HEK293 (cell line): ENCODE measurements around the gene SYNPO.

Experiments
- CTCF ChIA-PET: fragments of 350-600 bp; formaldehyde crosslinking; extraction: SDS; loops from one replicate; lab custom pipeline; 2021; ENCODE audit warnings: antibody characterized with exemption; lab: Yijun Ruan, JAX
- POLR2A ChIA-PET: fragments of 300-600 bp; formaldehyde crosslinking; extraction: SDS; loops from one replicate; lab custom pipeline; 2020; ENCODE audit warnings: antibody characterized with exemption, inconsistent platforms; lab: Yijun Ruan, JAX
- H3K27ac ChIP-seq: fragments of 200-500 bp; sonication (Bioruptor generic); 2 replicates; pipeline ENCODE4 v1.5.1; 2014; ENCODE audit warnings: low read depth, low read length, control low read depth, inconsistent platforms; ENCODE audit errors: extremely low read depth
- H3K36me3 ChIP-seq, 2 experiments: fragments of 200-500 bp in 1 of 2; sonication (Bioruptor generic) in 1 of 2; 1 replicate in 1 of 2; 2 replicates in 1 of 2; pipeline ENCODE4 v1.5.1; 2014 to 2017; ENCODE audit warnings: inconsistent platforms in 2 of 2, low read length in 2 of 2; ENCODE audit not compliant: control insufficient read depth in 2 of 2, insufficient read depth in 1 of 2
- H3K4me1 ChIP-seq: fragments of 200-500 bp; sonication (Bioruptor generic); 2 replicates; pipeline ENCODE4 v1.5.1; 2014; ENCODE audit warnings: mild to moderate bottlenecking, low read length, inconsistent platforms; ENCODE audit not compliant: control insufficient read depth, insufficient read depth
- H3K4me3 ChIP-seq: 2 replicates; pipeline ENCODE4 v1.5.1; 2011; ENCODE audit warnings: low read depth, mild to moderate bottlenecking, control low read depth, low read length, moderate library complexity
- H3K9me3 ChIP-seq: fragments of 200-500 bp; sonication (Bioruptor generic); 2 replicates; pipeline ENCODE4 v1.5.1; 2014; ENCODE audit warnings: low read depth, low read length, inconsistent platforms; ENCODE audit not compliant: control insufficient read depth, insufficient read depth
- BCL11B ChIP-seq: fragments of 450-650 bp; formaldehyde crosslinking; IDR thresholded peaks from 2 replicates; pipeline ENCODE4 v1.5.1; 2016; ENCODE audit warnings: low read depth, missing biosample characterization, missing genetic modification characterization
- KLF8 ChIP-seq: fragments of 450-650 bp; formaldehyde crosslinking; IDR thresholded peaks from 2 replicates; pipeline ENCODE4 v1.5.1; 2016; ENCODE audit warnings: missing biosample characterization, missing genetic modification characterization
- MYNN ChIP-seq: fragments of 450-650 bp; formaldehyde crosslinking; IDR thresholded peaks from 2 replicates; pipeline ENCODE4 v1.5.1; 2016; ENCODE audit warnings: missing biosample characterization, missing genetic modification characterization, borderline replicate concordance
- ZFP3 ChIP-seq: fragments of 450-650 bp; formaldehyde crosslinking; IDR thresholded peaks from 2 replicates; pipeline ENCODE4 v1.5.1; 2016; ENCODE audit warnings: low read depth, missing biosample characterization, missing genetic modification characterization
- ZFP37 ChIP-seq: fragments of 450-650 bp; formaldehyde crosslinking; IDR thresholded peaks from 2 replicates; pipeline ENCODE4 v1.5.1; 2016; ENCODE audit warnings: missing biosample characterization, missing genetic modification characterization
- ZIC2 ChIP-seq: fragments of 450-650 bp; formaldehyde crosslinking; IDR thresholded peaks from 2 replicates; pipeline ENCODE4 v1.5.1; 2016; ENCODE audit warnings: missing biosample characterization, missing genetic modification characterization
- ZNF16 ChIP-seq: fragments of 450-650 bp; formaldehyde crosslinking; IDR thresholded peaks from 2 replicates; pipeline ENCODE4 v1.5.1; 2016; ENCODE audit warnings: low read depth, missing biosample characterization, missing genetic modification characterization
- ZNF2 ChIP-seq: fragments of 450-650 bp; formaldehyde crosslinking; IDR thresholded peaks from 2 replicates; pipeline ENCODE4 v1.5.1; 2016; ENCODE audit warnings: missing biosample characterization, missing genetic modification characterization
- ZNF394 ChIP-seq: fragments of 450-650 bp; formaldehyde crosslinking; IDR thresholded peaks from 2 replicates; pipeline ENCODE4 v1.5.1; 2016; ENCODE audit warnings: missing biosample characterization, missing genetic modification characterization, mild to moderate bottlenecking, moderate library complexity, borderline replicate concordance
- ZNF544 ChIP-seq: fragments of 450-650 bp; formaldehyde crosslinking; IDR thresholded peaks from 2 replicates; pipeline ENCODE4 v1.5.0; 2017; ENCODE audit warnings: missing biosample characterization, missing genetic modification characterization
- ZNF560 ChIP-seq: fragments of 450-650 bp; formaldehyde crosslinking; IDR thresholded peaks from 2 replicates; pipeline ENCODE4 v1.5.1; 2017; ENCODE audit warnings: missing biosample characterization, missing genetic modification characterization, borderline replicate concordance
- ZNF561 ChIP-seq: fragments of 450-650 bp; IDR thresholded peaks from 2 replicates; pipeline ENCODE4 v1.5.1; 2018; ENCODE audit warnings: missing biosample characterization, missing genetic modification characterization, borderline replicate concordance
- ZNF624 ChIP-seq: fragments of 450-650 bp; formaldehyde crosslinking; IDR thresholded peaks from 2 replicates; pipeline ENCODE4 v1.5.1; 2017; ENCODE audit warnings: missing biosample characterization, missing genetic modification characterization
- ZNF830 ChIP-seq: fragments of 450-650 bp; IDR thresholded peaks from 2 replicates; pipeline ENCODE4 v1.5.0; 2018; ENCODE audit warnings: missing biosample characterization, missing genetic modification characterization, low read depth, mild to moderate bottlenecking, moderate library complexity
- TF ChIP-seq, protein P1 (sequence below): fragments of 450-650 bp; formaldehyde crosslinking; IDR thresholded peaks from 2 replicates; pipeline ENCODE4 v1.5.1; 2016; ENCODE audit warnings: missing biosample characterization, missing genetic modification characterization
- TF ChIP-seq, protein P2 (sequence below): fragments of 450-650 bp; formaldehyde crosslinking; IDR thresholded peaks from 2 replicates; pipeline ENCODE4 v1.5.1; 2016; ENCODE audit warnings: missing biosample characterization, missing genetic modification characterization
- TF ChIP-seq, protein P3 (sequence below): fragments of 450-650 bp; formaldehyde crosslinking; IDR thresholded peaks from 2 replicates; pipeline ENCODE4 v1.5.1; 2017; ENCODE audit warnings: missing biosample characterization, missing genetic modification characterization
- TF ChIP-seq, protein P4 (sequence below): fragments of 450-650 bp; formaldehyde crosslinking; IDR thresholded peaks from 2 replicates; pipeline ENCODE4 v1.5.1; 2016; ENCODE audit warnings: missing biosample characterization, missing genetic modification characterization
- TF ChIP-seq, protein P5 (sequence below): fragments of 450-650 bp; formaldehyde crosslinking; IDR thresholded peaks from 2 replicates; pipeline ENCODE4 v1.5.1; 2016; ENCODE audit warnings: missing biosample characterization, missing genetic modification characterization
- TF ChIP-seq, protein P6 (sequence below): fragments of 450-650 bp; formaldehyde crosslinking; IDR thresholded peaks from 2 replicates; pipeline ENCODE4 v1.5.1; 2016; ENCODE audit warnings: missing biosample characterization, missing genetic modification characterization

Gene SYNPO

DNA sequence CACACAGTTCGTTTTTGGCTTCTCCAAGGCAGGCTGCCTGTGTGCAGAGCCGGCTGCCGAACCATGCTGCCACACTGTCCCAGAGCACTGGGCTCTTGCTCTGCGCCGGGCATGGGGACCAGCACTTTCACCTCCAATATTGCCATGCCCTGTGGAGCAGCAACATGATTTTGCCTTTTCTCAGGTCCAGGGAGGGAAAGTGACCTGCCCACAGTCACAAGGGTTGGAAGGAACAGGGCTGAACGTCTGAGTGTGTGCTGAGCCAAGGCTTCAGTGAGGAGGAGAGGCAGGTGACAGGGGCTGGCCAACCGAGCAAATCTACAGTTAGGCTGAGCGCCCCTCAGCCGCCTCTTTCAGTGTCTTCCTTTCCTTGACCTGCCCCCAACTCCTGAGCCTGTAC lies 34.0 kb upstream of the SYNPO start:
- H3K36me3 ChIP-seq, result no peaks in the 10 kb centered on the region
- TF ChIP-seq, protein P1, sequence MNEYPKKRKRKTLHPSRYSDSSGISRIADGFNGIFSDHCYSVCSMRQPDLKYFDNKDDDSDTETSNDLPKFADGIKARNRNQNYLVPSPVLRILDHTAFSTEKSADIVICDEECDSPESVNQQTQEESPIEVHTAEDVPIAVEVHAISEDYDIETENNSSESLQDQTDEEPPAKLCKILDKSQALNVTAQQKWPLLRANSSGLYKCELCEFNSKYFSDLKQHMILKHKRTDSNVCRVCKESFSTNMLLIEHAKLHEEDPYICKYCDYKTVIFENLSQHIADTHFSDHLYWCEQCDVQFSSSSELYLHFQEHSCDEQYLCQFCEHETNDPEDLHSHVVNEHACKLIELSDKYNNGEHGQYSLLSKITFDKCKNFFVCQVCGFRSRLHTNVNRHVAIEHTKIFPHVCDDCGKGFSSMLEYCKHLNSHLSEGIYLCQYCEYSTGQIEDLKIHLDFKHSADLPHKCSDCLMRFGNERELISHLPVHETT (tag by site-specific recombination), result no peak
- TF ChIP-seq ZNF624 (tag by site-specific recombination) (no peak), ZNF560 (tag by site-specific recombination) (no peak), BCL11B (tag by site-specific recombination) (no peak), ZNF16 (tag by site-specific recombination) (no peak), ZFP3 (tag by site-specific recombination) (no peak), ZIC2 (tag by site-specific recombination) (no peak), ZNF544 (tag by site-specific recombination) (no peak), ZNF2 (tag by site-specific recombination) (no peak), MYNN (no peak), KLF8 (tag by site-specific recombination) (no peak), ZNF830 (no peak), ZNF394 (no peak), ZNF561 (no peak), ZFP37 (tag by site-specific recombination) (no peak)
- TF ChIP-seq, protein P2, sequence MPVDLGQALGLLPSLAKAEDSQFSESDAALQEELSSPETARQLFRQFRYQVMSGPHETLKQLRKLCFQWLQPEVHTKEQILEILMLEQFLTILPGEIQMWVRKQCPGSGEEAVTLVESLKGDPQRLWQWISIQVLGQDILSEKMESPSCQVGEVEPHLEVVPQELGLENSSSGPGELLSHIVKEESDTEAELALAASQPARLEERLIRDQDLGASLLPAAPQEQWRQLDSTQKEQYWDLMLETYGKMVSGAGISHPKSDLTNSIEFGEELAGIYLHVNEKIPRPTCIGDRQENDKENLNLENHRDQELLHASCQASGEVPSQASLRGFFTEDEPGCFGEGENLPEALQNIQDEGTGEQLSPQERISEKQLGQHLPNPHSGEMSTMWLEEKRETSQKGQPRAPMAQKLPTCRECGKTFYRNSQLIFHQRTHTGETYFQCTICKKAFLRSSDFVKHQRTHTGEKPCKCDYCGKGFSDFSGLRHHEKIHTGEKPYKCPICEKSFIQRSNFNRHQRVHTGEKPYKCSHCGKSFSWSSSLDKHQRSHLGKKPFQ (tag by site-specific recombination), result no peak
- TF ChIP-seq, protein P3, sequence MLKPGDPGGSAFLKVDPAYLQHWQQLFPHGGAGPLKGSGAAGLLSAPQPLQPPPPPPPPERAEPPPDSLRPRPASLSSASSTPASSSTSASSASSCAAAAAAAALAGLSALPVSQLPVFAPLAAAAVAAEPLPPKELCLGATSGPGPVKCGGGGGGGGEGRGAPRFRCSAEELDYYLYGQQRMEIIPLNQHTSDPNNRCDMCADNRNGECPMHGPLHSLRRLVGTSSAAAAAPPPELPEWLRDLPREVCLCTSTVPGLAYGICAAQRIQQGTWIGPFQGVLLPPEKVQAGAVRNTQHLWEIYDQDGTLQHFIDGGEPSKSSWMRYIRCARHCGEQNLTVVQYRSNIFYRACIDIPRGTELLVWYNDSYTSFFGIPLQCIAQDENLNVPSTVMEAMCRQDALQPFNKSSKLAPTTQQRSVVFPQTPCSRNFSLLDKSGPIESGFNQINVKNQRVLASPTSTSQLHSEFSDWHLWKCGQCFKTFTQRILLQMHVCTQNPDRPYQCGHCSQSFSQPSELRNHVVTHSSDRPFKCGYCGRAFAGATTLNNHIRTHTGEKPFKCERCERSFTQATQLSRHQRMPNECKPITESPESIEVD (tag by site-specific recombination), result no peak
- TF ChIP-seq, protein P4, sequence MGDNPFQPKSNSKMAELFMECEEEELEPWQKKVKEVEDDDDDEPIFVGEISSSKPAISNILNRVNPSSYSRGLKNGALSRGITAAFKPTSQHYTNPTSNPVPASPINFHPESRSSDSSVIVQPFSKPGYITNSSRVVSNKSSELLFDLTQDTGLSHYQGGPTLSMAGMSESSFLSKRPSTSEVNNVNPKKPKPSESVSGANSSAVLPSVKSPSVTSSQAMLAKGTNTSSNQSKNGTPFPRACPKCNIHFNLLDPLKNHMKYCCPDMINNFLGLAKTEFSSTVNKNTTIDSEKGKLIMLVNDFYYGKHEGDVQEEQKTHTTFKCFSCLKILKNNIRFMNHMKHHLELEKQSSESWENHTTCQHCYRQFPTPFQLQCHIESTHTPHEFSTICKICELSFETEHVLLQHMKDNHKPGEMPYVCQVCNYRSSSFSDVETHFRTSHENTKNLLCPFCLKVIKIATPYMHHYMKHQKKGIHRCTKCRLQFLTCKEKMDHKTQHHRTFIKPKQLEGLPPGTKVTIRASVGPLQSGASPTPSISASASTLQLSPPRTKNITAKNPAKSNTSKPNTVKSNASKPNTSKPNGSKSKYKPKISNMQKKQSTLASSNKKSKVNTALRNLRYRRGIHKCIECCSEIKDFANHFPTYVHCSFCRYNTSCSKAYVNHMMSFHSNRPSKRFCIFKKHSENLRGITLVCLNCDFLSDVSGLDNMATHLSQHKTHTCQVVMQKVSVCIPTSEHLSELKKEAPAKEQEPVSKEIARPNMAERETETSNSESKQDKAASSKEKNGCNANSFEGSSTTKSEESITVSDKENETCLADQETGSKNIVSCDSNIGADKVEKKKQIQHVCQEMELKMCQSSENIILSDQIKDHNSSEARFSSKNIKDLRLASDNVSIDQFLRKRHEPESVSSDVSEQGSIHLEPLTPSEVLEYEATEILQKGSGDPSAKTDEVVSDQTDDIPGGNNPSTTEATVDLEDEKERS (tag by site-specific recombination), result no peak
- TF ChIP-seq, protein P5, sequence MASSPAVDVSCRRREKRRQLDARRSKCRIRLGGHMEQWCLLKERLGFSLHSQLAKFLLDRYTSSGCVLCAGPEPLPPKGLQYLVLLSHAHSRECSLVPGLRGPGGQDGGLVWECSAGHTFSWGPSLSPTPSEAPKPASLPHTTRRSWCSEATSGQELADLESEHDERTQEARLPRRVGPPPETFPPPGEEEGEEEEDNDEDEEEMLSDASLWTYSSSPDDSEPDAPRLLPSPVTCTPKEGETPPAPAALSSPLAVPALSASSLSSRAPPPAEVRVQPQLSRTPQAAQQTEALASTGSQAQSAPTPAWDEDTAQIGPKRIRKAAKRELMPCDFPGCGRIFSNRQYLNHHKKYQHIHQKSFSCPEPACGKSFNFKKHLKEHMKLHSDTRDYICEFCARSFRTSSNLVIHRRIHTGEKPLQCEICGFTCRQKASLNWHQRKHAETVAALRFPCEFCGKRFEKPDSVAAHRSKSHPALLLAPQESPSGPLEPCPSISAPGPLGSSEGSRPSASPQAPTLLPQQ (tag by site-specific recombination), result no peak
- TF ChIP-seq, protein P6, sequence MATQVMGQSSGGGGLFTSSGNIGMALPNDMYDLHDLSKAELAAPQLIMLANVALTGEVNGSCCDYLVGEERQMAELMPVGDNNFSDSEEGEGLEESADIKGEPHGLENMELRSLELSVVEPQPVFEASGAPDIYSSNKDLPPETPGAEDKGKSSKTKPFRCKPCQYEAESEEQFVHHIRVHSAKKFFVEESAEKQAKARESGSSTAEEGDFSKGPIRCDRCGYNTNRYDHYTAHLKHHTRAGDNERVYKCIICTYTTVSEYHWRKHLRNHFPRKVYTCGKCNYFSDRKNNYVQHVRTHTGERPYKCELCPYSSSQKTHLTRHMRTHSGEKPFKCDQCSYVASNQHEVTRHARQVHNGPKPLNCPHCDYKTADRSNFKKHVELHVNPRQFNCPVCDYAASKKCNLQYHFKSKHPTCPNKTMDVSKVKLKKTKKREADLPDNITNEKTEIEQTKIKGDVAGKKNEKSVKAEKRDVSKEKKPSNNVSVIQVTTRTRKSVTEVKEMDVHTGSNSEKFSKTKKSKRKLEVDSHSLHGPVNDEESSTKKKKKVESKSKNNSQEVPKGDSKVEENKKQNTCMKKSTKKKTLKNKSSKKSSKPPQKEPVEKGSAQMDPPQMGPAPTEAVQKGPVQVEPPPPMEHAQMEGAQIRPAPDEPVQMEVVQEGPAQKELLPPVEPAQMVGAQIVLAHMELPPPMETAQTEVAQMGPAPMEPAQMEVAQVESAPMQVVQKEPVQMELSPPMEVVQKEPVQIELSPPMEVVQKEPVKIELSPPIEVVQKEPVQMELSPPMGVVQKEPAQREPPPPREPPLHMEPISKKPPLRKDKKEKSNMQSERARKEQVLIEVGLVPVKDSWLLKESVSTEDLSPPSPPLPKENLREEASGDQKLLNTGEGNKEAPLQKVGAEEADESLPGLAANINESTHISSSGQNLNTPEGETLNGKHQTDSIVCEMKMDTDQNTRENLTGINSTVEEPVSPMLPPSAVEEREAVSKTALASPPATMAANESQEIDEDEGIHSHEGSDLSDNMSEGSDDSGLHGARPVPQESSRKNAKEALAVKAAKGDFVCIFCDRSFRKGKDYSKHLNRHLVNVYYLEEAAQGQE (tag by site-specific recombination), result no peak
- TF ChIP-seq, all 188 proteins: peak for 0
- no peaks in the 10 kb centered on the region for H3K9me3 ChIP-seq
- ChIA-PET CTCF (interaction anchor here (1.2 kb wide), 1 partner anchor 46 kb away, joined by 3 read pairs; no protein-coding TSS in a partner anchor), POLR2A (no interaction called here)
- H3K4me1 ChIP-seq, result no peaks in the 10 kb centered on the region
- no peak overlapping the region for H3K27ac ChIP-seq
- H3K4me3 ChIP-seq, result no peak overlapping the region
